GM12864 (cell line): ENCODE results near the gene KCNJ4.
"Not testable (repeated sequence)": the region's sequence is repeated elsewhere in the genome, so short reads cannot be mapped to it uniquely, and the experiment has no call there.

Experiments
- DNase-seq: peaks from one replicate; pipeline ENCODE4 v3.0.0-alpha.2; 2011; ENCODE audit warnings: low read depth
- H3K4me3 ChIP-seq: 2 replicates; pipeline ENCODE4 v1.5.1; 2011; ENCODE audit warnings: mild to moderate bottlenecking, low read depth, low read length, control low read depth
- TF ChIP-seq, protein P1 (sequence below): IDR thresholded peaks from 2 replicates; pipeline ENCODE4 v1.5.1; 2011; ENCODE audit warnings: low read depth, mild to moderate bottlenecking, moderate library complexity, low read length, control low read depth, inconsistent platforms; ENCODE audit errors: missing control alignments

KCNJ4 gene

GRCh38 chr22:38474003-38474607, 19.1 kb upstream of the KCNJ4 start:
- TF ChIP-seq, protein P1, sequence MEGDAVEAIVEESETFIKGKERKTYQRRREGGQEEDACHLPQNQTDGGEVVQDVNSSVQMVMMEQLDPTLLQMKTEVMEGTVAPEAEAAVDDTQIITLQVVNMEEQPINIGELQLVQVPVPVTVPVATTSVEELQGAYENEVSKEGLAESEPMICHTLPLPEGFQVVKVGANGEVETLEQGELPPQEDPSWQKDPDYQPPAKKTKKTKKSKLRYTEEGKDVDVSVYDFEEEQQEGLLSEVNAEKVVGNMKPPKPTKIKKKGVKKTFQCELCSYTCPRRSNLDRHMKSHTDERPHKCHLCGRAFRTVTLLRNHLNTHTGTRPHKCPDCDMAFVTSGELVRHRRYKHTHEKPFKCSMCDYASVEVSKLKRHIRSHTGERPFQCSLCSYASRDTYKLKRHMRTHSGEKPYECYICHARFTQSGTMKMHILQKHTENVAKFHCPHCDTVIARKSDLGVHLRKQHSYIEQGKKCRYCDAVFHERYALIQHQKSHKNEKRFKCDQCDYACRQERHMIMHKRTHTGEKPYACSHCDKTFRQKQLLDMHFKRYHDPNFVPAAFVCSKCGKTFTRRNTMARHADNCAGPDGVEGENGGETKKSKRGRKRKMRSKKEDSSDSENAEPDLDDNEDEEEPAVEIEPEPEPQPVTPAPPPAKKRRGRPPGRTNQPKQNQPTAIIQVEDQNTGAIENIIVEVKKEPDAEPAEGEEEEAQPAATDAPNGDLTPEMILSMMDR: no peak
- no peak overlapping the region for H3K4me3 ChIP-seq
- DNase-seq: no peak

DNA sequence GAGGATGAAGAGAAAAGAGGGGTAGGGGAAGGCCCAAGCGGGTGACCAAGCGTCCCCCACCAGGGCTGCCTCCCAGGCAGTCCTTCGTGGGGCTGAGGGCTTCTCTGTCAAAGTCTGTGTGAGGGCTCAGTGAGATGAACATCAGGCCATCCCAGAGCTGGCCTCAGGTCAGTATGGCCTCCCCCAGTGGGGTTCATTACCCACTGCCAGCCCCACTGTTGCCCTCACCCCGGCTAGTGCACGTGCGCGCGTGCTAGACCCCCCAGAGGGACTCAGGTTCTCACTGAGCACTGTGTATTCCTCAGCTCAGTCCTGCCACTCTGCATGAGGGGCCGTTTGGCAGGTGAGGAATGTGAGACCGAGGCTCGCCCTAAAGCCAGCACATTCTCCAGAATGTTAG, 16.2 kb upstream of the KCNJ4 start:
- TF ChIP-seq, protein P1: no peak
- DNase-seq: no peak
- H3K4me3 ChIP-seq: no peak overlapping the region

GRCh38 chr22:38470179-38470578, 15.2 kb upstream of the KCNJ4 start:
- not testable (repeated sequence) for H3K4me3 ChIP-seq, DNase-seq

- no peak overlapping the region for H3K4me3 ChIP-seq
- no peak for DNase-seq
- TF ChIP-seq, protein P1: no peak
Observed at GRCh38 chr22:38469306-38469781, 14.3 kb upstream of the KCNJ4 start.

DNA sequence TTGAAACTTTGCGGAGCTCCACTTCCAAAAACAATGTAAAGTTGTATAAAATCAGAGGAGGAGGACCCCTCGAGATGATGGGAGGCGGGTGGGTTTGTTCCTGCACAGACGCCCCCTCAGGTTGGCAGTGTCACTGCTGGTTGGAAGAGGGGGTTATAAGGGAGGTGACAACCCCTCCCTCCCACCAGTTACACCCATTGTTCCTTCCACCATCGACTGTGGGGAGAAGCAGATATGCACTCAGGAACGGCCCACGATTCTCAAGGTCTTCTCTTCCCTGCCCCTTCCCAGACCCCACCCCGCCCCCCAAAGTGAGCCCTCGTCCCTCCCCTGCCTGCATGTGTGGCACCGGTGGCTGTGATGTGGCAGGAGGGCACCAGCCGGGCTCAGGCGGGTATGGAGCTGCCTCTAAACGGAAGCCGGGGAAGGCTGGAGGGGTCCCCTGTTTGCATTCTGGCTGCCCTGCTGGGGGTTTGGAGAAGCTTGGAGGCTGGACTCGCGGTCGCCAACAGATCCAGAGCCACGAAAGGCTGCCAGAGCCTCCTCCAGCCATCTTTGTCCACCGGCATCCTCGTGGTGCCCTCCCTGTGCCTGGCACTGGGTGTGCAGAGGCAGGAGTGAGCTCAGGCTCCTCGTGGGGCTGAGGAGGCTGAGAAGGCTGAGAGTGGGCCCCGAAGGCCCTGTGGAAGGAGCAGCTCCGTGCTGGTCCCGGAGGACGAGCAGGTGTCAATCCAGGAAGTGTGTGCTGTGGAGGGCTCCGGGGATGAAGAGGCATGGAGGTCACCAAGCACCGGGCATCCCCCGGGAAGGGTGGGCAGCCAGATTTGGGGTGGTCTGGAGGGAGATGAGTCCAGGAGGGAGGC, 13.7 kb upstream of the KCNJ4 start:
- peak overlapping the region; percentile 37 for H3K4me3 ChIP-seq
- DNase-seq: no peak
- TF ChIP-seq, protein P1: peak; percentile 28

- DNase-seq: no peak
- TF ChIP-seq, protein P1: no peak
- H3K4me3 ChIP-seq: peak within 1 kb of the TSS; percentile 37
Observed at GRCh38 chr22:38467904-38468442, 13.0 kb upstream of the KCNJ4 start, which contains the start of gene KDELR3. Gene KDELR3 (plus strand): TSS chr22:38468096. CDS start chr22:38468234, 138 bp downstream.

DNA sequence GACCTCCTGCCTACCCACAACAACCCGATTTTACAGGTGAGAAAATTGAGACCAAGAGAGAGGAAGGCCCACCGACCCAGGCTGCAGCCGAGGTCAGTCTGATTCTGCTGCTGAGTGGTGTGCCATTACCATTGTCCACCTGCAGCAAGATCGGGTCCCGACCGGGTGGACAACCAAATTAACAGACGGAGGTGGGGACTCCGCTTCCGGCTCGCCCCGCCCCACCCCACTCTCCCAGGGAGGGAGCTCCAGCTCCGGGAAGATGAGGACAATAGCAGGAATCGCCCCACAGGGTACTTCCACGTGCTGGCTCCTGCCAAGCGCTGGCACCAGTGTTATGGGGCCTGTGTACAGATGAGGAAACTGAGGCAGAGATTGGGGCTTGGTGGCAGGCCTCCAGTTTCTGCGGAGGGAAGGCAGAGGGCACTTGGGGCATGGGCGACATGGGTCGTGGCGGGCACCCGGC, 12.5 kb upstream of the KCNJ4 start:
- H3K4me3 ChIP-seq: no peak overlapping the region; the same call in 1 of the 2 replicates
- DNase-seq: no peak
- TF ChIP-seq, protein P1: no peak
